GM19099 (cell line): ENCODE results near the gene PRR14.

Experiments
- POLR2A ChIP-seq: IDR thresholded peaks from 3 replicates; pipeline ENCODE4 v1.6.1; 2011; ENCODE audit warnings: low read depth; ENCODE audit not compliant: insufficient read length; ENCODE audit errors: extremely low read depth

The PRR14 gene

DNA sequence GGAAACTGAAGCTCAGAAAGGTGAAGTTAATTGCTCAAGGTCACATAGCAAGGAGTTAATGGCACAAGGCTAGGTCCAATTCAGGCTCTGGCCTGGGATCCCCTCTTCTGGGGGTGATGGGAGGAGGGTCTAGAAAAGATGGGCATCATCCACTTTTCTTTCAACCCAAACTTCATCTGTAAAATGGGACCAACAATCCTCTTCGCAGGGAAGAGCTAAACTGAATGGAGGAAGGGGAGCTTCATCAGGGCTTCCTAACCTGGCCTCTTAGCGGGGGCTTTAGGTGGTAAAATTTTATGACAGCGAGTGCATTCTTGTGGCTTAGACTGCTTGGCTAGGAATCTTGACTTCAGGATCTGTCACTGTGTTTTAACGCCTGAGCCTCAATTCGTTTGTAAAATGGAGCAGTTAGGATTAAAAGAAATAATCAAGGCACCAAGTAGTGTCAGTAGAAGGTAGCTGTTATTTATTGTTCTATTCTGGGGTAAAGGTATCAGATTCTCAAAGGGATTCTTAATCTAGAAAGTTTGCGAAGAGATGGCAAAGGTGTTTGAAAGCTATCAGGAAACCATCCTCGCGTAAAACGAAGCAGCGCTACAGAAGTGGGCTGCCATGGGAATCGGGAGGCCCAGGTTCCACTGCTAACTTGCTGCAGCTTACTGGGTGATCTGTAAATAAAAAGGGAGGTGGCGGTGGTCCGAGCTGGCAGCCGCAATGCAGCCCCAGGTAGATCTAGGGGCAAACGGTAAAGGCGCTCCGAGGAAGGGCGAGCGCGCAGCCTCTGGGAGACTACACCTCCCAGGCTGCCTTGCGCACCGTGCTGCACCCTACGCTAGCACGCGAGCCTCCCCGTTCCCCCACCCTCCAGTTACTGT lies 46.7 kb downstream of the PRR14 start:
- TF ChIP-seq POLR2A = no peak

DNA sequence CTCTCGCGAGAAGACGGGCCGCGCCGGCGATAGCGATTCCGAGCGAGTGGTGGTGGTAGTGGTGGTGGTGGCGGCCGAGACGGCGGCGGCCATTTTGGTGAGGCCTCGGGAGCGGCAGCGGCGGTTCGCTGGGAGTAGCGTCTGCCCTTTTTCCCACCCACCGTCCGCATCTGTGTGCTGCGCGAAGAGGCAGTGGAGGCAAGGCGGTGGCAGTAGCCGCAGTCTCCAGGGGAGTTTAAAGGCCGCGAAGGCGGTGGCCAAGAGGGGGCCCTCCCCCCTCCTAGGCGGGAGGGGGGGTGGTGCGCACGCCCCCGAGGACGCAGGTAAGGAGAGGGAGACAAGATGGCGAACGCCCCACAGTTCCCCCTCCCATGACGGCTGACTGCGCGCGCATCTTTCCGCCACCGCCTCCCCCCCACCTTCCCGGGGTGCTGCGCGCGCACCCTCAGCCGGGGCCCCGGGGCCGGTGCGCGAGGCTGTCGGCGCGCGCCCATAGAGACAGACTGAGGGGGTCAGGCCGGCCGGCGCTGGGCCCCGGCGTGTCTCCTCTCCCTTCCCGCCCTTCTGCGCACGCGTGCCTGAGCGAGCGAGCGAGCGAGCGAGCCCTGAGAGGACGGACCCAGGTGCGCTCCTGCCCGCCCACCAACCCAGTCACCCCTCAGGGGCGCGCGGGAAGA lies 47.5 kb downstream of the PRR14 start:
- TF ChIP-seq POLR2A = peak; percentile 89

DNA sequence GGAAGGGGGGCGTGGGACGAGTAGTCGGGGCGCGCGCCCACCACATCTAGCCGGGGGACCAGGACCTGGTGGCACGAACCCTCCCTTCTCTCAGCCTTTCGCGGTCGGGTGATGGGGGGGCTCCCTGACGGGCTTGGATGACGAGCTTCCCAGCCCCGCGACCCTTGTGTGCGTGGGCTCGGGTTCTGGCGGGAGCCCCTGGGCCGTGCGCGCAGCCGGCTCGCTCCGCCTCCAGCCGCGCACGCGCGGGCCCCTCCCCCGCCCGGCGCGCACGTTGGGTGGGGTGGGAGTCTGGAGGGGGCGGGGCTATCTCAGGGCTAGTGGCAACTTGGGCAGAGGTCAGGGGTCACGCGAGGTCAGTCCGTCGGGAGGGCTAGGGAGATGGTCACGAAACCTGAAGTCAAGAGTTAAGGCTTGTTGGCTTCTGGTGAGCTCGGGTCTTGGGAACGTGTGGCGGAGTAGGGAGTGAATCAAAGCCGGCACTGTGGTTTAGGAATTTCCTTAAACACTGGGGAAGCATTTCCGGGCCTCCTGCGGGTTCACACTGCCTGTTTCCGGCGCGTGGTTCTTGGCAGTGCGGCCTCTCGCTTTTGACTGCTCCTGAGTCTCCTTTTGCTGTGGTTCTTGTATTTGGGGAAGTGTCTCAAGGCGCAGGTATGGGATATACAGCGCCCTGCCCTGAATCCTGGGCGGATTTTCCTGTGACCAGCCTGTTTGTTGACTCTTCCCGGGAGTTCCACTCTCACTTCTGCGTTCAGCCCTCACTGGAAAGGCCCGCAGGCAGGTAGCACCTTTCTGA lies 48.3 kb downstream of the PRR14 start, which contains the start of gene SRCAP:
TSS of gene SRCAP (plus strand) at position 356 of the 799 bp plus-strand sequence. CDS start 1,654 bp downstream, outside the sequence.
- peak; percentile 74 for TF ChIP-seq POLR2A

DNA sequence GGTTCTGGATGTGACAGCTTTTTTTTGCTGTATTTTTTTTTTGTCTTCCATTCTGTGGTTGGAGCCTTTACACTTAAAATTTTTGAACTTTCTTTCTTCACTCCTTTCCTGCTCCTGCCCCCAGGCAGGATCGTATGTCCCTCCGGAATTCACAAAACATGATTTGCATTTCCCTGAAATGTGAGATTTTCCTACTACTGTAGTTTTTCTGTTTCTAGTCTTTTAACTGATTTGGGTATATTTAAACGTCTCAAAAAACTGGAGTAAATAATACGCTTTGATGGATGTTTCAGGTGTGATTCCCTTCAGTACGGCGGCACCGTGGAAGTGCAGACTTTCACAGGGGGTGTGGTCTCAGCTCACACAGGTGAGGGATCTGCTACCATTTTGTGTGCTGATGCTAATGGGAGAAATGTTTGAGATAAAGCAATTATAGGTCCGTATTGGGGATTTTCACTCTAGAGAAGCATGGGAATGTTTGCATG lies 48.9 kb downstream of the PRR14 start:
- no peak for TF ChIP-seq POLR2A

DNA sequence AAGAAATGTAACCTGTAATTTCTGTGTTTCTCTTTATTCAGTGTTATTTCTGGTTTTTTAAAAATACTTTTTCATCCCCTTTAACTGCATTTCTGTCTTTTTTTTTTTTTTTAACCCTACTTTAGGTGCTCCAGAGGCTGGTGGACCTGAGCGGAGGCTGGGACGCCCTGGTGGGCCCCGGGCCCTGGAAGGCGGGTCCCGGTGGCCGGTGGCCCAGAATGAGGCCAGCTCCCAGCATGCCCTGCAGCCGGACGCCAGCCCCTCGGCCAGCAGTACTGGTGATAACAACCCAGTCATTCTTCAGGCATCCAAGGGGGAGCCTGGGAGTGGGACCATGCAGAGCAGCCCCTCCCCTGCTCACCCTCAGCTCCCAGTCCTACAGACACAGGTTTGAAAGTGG lies 49.7 kb downstream of the PRR14 start:
- no peak for TF ChIP-seq POLR2A

DNA sequence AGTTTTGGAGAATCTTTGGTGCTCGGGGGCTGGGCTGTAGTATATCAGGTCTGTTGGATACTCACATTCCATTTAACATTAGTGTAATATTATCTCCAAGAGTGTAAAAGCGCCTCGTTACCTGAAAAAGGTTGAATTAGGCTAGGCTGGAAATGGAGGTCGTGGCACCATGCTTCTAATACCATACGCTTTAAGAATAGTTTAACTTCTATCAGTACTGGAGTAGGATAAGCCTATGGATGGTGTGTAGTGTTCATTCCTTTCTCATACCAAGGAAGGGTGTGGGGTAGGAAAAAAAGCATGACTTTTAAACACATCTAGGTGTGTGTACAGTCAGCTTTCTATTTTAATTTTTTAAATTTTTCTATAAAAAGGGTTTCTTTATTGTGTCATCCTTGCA lies 50.2 kb downstream of the PRR14 start:
- TF ChIP-seq POLR2A = no peak

DNA sequence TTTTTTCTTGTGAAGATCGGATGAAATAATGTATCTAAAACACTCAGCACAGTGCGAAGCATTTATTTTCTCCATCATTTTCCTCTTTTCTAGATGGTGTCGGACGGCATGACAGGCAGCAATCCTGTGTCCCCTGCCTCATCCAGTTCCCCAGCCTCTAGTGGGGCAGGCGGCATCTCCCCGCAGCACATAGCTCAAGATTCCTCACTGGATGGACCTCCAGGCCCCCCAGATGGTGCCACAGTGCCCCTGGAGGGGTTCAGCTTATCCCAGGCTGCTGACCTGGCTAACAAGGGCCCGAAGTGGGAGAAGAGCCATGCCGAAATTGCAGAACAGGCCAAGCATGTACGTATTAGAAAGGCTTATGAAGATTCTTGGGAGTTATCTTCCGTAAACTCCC lies 53.2 kb downstream of the PRR14 start:
- TF ChIP-seq POLR2A = no peak
